Kidney (tissue), 14 donors: Measurements from ENCODE around the gene ANO4. TPM values are rescaled to one million over a fixed set of nuclear protein-coding genes. Genes with fewer than 3 reads are reported as not detected.
"Not testable (repeated sequence)": the region's sequence is repeated elsewhere in the genome, so short reads cannot be mapped to it uniquely, and the experiment has no call there.

Experiments used
- DNase-seq, 5 donors: peaks; one replicate each; pipeline ENCODE4 v3.0.0-alpha.2; 2013 to 2020
- FAIRE-seq: peaks from 2 replicates; lab custom pipeline; 2012; peaks lifted over from hg19 to GRCh38; lab: Jason Lieb, UNC
- H3K27ac ChIP-seq, 2 donors: one replicate each; pipeline ENCODE4 v1.7.0; 2013; ENCODE audit warnings: low read depth in 2 of 2, low read length in 2 of 2, inconsistent platforms in 1 of 2
- H3K27me3 ChIP-seq: one replicate; pipeline ENCODE4 v1.7.1; 2013; ENCODE audit warnings: low read length, inconsistent platforms; ENCODE audit not compliant: control insufficient read depth, insufficient read depth
- H3K36me3 ChIP-seq, 3 donors: one replicate each; pipeline versions ENCODE4 v1.7.0 to v1.7.1; 2013; ENCODE audit warnings: low read length in 3 of 3, control low read depth in 1 of 3, inconsistent platforms in 1 of 3; ENCODE audit not compliant: insufficient read depth in 3 of 3, control insufficient read depth in 2 of 3
- H3K4me1 ChIP-seq, 3 donors: one replicate each; pipeline versions ENCODE4 v1.7.0 to v1.7.1; 2013; ENCODE audit warnings: low read length in 3 of 3, inconsistent platforms in 1 of 3, low read depth in 1 of 3; ENCODE audit not compliant: control insufficient read depth in 2 of 3, insufficient read depth in 2 of 3
- H3K4me3 ChIP-seq, 3 donors: one replicate each; pipeline versions ENCODE4 v1.7.0 to v1.8.1; 2013; ENCODE audit warnings: low read length in 3 of 3, control low read depth in 1 of 3, inconsistent platforms in 1 of 3
- H3K9ac ChIP-seq, 3 donors: one replicate each; pipeline versions ENCODE4 v1.7.0 to v1.7.1; 2013; ENCODE audit warnings: low read length in 3 of 3, control low read depth in 1 of 3, inconsistent platforms in 1 of 3
- H3K9me3 ChIP-seq, 3 donors: one replicate each; pipeline versions ENCODE4 v1.7.0 to v1.7.1; 2013; ENCODE audit warnings: low read length in 3 of 3, control low read depth in 1 of 3, inconsistent platforms in 1 of 3; ENCODE audit not compliant: control insufficient read depth in 2 of 3, insufficient read depth in 1 of 3
- CTCF ChIP-seq: IDR thresholded peaks from 3 replicates; pipeline ENCODE4 v1.5.1; 2012; ENCODE audit warnings: mild to moderate bottlenecking, moderate library complexity, borderline replicate concordance; ENCODE audit not compliant: insufficient read depth; ENCODE audit errors: extremely low read depth
- intact Hi-C: fragments of 100-400 bp; cut with DNase I; formaldehyde crosslinking; loops from one replicate; pipeline ENCODE4 v1.11.1; 2022
- polyA plus RNA-seq: library from polyadenylated mRNA; stranded (reverse); fragments of 350-450 nt; fragmentation: Illumina TruSeq; extraction: RNeasy Lipid Tissue Mini Kit (QIAGEN cat#74804); gene quantifications from one replicate; pipeline ENCODE4 v1.2.3, GENCODE V29; 2014; ENCODE audit warnings: low read depth, low replicate concordance; ENCODE audit not compliant: insufficient read depth
- total RNA-seq: library from RNA; stranded (reverse); fragmentation: NEBNext Ultra II Directional; extraction: Animal tissue kit (Norgen Biotek cat#: 25700); gene quantifications from one replicate; pipeline ENCODE4 v1.2.1, GENCODE V29; 2021
- donor health status: control.
- donor health status: control.
- donor health status: control.
- donor health status: control.
- donor health status: control.
- donor health status: DM: yes; HTN: yes; CAD: no.
- donor health status: Normal renal cell carcinoma (clear cell type).

The ANO4 gene
- total and polyA plus RNA-seq, 2 donors from 2014 or later = 0.82 to 2.9 TPM

GRCh38 chr12:101051151-101051550 lies 256.6 kb downstream of the ANO4 start:
- DNase-seq = no peak
- H3K9ac ChIP-seq = no peak overlapping the region
- H3K36me3 ChIP-seq = no peaks in the 10 kb centered on the region
- no peak overlapping the region for H3K4me3 ChIP-seq
- H3K27ac ChIP-seq = no peak overlapping the region
- H3K9me3 ChIP-seq = no peaks in the 10 kb centered on the region
- FAIRE-seq = no peak
- no peaks in the 10 kb centered on the region for H3K4me1 ChIP-seq
- TF ChIP-seq CTCF = no peak
- H3K27me3 ChIP-seq = no peaks in the 10 kb centered on the region
- intact Hi-C loops = no loop called here

- no peaks in the 10 kb centered on the region for H3K4me1 ChIP-seq
- H3K27me3 ChIP-seq = no peaks in the 10 kb centered on the region
- no peak for TF ChIP-seq CTCF
- DNase-seq = peak in 1 of 5 donors; percentile 29
- no peaks in the 10 kb centered on the region for H3K36me3 ChIP-seq
- intact Hi-C loops = no loop called here
- H3K9ac ChIP-seq = no peak overlapping the region
- H3K27ac ChIP-seq = no peak overlapping the region
- H3K9me3 ChIP-seq = no peaks in the 10 kb centered on the region
- FAIRE-seq = no peak
- no peak overlapping the region for H3K4me3 ChIP-seq
These were observed 257.4 kb downstream of the ANO4 start for GRCh38 chr12:101051901-101052550.

GRCh38 chr12:101053203-101053602 lies 258.6 kb downstream of the ANO4 start:
- DNase-seq = no peak
- intact Hi-C loops = no loop called here
- Histone ChIP-seq H3K36me3 (no peaks in the 10 kb centered on the region), H3K27me3 (no peaks in the 10 kb centered on the region), H3K9me3 (no peaks in the 10 kb centered on the region), H3K4me3 (no peak overlapping the region), H3K27ac (no peak overlapping the region), H3K4me1 (no peaks in the 10 kb centered on the region), H3K9ac (no peak overlapping the region)
- FAIRE-seq = no peak
- TF ChIP-seq CTCF = no peak

GRCh38 chr12:101055940-101056339 lies 261.4 kb downstream of the ANO4 start:
- Histone ChIP-seq H3K4me3 (no peak overlapping the region), H3K36me3 (no peaks in the 10 kb centered on the region), H3K27me3 (no peaks in the 10 kb centered on the region), H3K9me3 (no peaks in the 10 kb centered on the region), H3K27ac (no peak overlapping the region), H3K9ac (no peak overlapping the region), H3K4me1 (no peaks in the 10 kb centered on the region)
- FAIRE-seq = no peak
- intact Hi-C loops = no loop called here
- DNase-seq = no peak
- TF ChIP-seq CTCF = no peak

- FAIRE-seq, H3K9ac ChIP-seq, intact Hi-C loops, H3K27me3 ChIP-seq, H3K4me3 ChIP-seq, H3K36me3 ChIP-seq, H3K27ac ChIP-seq, DNase-seq, H3K4me1 ChIP-seq, H3K9me3 ChIP-seq: not testable (repeated sequence)
These were observed 267.9 kb downstream of the ANO4 start for GRCh38 chr12:101062508-101062907.
